ENCODE measurements around the gene ZNF573. TPM values are rescaled to one million over a fixed set of nuclear protein-coding genes. Genes with fewer than 3 reads are reported as not detected.
A peak's percentile ranks its signal among the peaks of the same experiment; 100 is the strongest.

Gene ZNF573
- total and polyA plus RNA-seq, 9 of the 15 experiments (the other 6 are each of a cell fraction or from before 2014, with no cell fraction given), result 1.5 to 7.9 (median 4.3) TPM

DNA sequence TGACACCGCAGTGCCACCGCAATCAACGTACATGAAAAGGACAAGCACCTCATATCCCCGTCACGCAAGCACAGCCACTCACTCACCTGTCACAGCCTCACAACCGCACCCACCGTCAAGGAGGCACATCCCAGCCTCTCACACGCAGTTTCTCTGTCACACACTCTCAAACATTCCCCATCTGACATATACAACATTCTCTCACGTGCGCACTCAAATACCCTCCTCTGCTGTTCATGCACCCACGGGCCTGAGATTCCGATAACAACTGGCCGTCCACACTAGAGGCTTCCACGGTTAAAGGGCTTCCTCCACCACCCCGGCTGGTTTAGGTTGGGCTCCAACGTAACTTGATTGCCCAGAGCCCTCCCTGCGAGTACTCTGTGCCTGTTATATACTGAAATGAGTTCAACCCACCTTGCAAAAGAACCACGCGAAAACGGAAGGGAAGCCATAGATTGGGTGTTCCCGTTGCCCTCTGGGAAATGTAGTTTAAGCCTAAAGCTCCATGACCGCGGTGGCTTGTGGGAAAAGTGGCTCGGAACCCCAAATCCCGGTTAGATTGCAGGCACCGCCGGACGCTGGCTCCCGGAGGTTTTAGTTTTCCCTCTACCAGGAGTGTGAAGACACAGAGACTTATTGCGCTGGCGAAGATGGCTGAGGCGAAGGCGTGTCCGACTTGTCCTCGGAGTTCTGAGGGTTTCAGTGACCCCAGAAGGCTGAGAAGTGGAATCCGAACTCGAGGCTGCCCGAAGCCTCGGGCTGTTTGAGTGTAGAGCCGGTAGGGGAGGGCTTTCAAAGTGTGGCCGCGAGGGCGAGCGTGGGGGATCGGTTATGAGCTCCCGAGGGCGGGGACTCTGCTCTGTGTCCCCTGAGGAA lies at the start of gene ZNF573 (continued):
- peak; percentile 43; the same call in 1 of the 2 replicates for TF ChIP-seq MTA3 (IDR thresholded peaks at IDR 0.05; ENCODE audit: borderline replicate concordance)
- peak; percentile 84 for TF ChIP-seq GABPA (tag; conservative IDR thresholded peaks at IDR 0.05; ENCODE audit: low read depth)
- TF ChIP-seq SIN3B (IDR thresholded peaks at IDR 0.05; ENCODE audit: low read depth), result no peak
- TF ChIP-seq, protein P1, sequence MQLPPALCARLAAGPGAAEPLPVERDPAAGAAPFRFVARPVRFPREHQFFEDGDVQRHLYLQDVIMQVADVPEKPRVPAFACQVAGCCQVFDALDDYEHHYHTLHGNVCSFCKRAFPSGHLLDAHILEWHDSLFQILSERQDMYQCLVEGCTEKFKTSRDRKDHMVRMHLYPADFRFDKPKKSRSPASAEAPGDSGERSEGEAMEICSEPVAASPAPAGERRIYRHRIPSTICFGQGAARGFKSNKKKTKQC (CRISPR knock-in tag; IDR thresholded peaks at IDR 0.05), result no peak
- TF ChIP-seq MYBL2 (IDR thresholded peaks at IDR 0.05; ENCODE audit: low read depth), result 0 out of 2 replicates have a peak, but pooled peaks have one; percentile 29
- no peak for TF ChIP-seq MYBL2 (CRISPR knock-in tag; IDR thresholded peaks at IDR 0.05; ENCODE audit: borderline replicate concordance)
- TF ChIP-seq TCFL5 (CRISPR knock-in tag; conservative IDR thresholded peaks at IDR 0.05), result no peak
- TF ChIP-seq NR2C2 (CRISPR knock-in tag; IDR thresholded peaks at IDR 0.05), result no peak
- TF ChIP-seq NR2C2 (tag; IDR thresholded peaks at IDR 0.05), result peak; percentile 63; the same call in 1 of the 2 replicates
- no peak for TF ChIP-seq KDM2B (CRISPR knock-in tag; IDR thresholded peaks at IDR 0.05)
- 0 out of 2 replicates have a peak, but pooled peaks have one; percentile 3 for TF ChIP-seq SOX6 (IDR thresholded peaks at IDR 0.05)
- TF ChIP-seq NCOA4 (IDR thresholded peaks at IDR 0.05; ENCODE audit: partially characterized antibody), result no peak
- TF ChIP-seq, protein P2, sequence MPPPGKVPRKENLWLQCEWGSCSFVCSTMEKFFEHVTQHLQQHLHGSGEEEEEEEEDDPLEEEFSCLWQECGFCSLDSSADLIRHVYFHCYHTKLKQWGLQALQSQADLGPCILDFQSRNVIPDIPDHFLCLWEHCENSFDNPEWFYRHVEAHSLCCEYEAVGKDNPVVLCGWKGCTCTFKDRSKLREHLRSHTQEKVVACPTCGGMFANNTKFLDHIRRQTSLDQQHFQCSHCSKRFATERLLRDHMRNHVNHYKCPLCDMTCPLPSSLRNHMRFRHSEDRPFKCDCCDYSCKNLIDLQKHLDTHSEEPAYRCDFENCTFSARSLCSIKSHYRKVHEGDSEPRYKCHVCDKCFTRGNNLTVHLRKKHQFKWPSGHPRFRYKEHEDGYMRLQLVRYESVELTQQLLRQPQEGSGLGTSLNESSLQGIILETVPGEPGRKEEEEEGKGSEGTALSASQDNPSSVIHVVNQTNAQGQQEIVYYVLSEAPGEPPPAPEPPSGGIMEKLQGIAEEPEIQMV (tag; conservative IDR thresholded peaks at IDR 0.05; ENCODE audit: low read depth), result 0 out of 2 replicates have a peak, but pooled peaks have one; percentile 43
- TF ChIP-seq NR3C1 (CRISPR knock-in tag; IDR thresholded peaks at IDR 0.05), result no peak
- TF ChIP-seq, protein P3, sequence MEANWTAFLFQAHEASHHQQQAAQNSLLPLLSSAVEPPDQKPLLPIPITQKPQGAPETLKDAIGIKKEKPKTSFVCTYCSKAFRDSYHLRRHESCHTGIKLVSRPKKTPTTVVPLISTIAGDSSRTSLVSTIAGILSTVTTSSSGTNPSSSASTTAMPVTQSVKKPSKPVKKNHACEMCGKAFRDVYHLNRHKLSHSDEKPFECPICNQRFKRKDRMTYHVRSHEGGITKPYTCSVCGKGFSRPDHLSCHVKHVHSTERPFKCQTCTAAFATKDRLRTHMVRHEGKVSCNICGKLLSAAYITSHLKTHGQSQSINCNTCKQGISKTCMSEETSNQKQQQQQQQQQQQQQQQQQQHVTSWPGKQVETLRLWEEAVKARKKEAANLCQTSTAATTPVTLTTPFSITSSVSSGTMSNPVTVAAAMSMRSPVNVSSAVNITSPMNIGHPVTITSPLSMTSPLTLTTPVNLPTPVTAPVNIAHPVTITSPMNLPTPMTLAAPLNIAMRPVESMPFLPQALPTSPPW (CRISPR knock-in tag; IDR thresholded peaks at IDR 0.05), result peak; percentile 9; the same call in 1 of the 2 replicates
- TF ChIP-seq MBD2 (IDR thresholded peaks at IDR 0.05; ENCODE audit: borderline replicate concordance, low read depth), result peak; percentile 38; the same call in 1 of the 2 replicates
- no peak for TF ChIP-seq SAP30 (IDR thresholded peaks at IDR 0.05; ENCODE audit: borderline replicate concordance, insufficient read depth, low read depth, low read length, poor library complexity, severe bottlenecking)
- TF ChIP-seq FOS (IDR thresholded peaks at IDR 0.05; ENCODE audit: extremely low read depth, insufficient read length), result no peak
- no peak for TF ChIP-seq ZHX1 (conservative IDR thresholded peaks at IDR 0.05; ENCODE audit: low read length)
- no peak for TF ChIP-seq NFE2 (IDR thresholded peaks at IDR 0.05; ENCODE audit: low read depth)
- TF ChIP-seq NCOA2 (IDR thresholded peaks at IDR 0.05; ENCODE audit: partially characterized antibody in 2 of 2), result no peak

Data from K562 (cell line).